Hair follicular keratinocyte (primary cell): ENCODE data around the gene G2E3. TPM values are rescaled to one million over a fixed set of nuclear protein-coding genes. Genes with fewer than 3 reads are reported as not detected.

Experiments
- total RNA-seq: library from RNA; depleted of rRNA; stranded (reverse); fragments of >200 nt; gene quantifications from 2 replicates; pipeline ENCODE4 v1.2.3, GENCODE V29; 2015

Gene G2E3, protein sequence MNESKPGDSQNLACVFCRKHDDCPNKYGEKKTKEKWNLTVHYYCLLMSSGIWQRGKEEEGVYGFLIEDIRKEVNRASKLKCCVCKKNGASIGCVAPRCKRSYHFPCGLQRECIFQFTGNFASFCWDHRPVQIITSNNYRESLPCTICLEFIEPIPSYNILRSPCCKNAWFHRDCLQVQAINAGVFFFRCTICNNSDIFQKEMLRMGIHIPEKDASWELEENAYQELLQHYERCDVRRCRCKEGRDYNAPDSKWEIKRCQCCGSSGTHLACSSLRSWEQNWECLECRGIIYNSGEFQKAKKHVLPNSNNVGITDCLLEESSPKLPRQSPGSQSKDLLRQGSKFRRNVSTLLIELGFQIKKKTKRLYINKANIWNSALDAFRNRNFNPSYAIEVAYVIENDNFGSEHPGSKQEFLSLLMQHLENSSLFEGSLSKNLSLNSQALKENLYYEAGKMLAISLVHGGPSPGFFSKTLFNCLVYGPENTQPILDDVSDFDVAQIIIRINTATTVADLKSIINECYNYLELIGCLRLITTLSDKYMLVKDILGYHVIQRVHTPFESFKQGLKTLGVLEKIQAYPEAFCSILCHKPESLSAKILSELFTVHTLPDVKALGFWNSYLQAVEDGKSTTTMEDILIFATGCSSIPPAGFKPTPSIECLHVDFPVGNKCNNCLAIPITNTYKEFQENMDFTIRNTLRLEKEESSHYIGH
- 11.2 and 14.7 TPM in 2 replicates for total RNA-seq

DNA sequence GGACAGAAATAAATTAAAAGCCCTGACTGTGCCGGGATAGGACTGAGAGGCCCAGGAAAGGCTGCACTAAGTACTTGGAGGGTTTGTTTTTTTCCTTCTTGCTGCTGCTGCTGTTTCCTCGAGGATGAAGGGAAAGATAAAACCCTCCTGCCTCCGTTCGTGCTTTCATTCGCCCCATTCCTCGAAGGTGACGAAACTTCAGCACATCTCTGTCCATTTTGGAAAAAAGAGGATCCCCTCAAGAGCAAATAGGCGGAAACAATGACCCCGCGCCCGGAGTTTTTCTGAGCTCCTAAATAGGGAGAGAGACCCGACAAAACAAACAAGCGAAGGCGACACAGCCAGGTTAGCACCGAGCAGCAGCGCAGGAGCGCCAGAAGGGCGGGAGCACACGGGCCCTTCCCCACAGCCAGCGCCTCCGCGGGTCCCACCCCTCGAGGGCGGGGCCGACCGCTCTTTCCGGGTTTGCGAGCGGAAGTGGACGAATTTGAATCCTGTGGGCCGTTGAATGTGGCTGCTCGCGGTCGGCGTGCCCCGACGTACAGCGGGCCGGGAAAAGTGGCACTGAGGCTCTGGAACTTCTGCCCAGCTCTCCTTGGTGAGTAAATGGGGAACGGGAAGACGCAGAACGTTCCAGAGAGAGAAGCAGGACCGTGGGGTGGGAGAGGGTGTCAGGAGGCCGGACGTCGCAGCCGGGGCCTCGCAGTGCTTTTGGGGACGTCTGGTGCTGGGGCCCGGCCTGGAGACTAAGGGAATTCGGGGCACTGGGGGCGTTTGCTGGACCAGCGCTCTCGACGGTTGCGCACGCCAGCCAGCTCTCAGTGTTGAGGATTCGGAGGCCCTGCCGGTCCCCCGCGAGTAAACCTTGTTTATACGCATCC is at the start of gene G2E3:
TSS of gene G2E3 (plus strand) at position 484 of the 881 bp plus-strand sequence. CDS start 21,922 bp downstream, outside the sequence.

DNA sequence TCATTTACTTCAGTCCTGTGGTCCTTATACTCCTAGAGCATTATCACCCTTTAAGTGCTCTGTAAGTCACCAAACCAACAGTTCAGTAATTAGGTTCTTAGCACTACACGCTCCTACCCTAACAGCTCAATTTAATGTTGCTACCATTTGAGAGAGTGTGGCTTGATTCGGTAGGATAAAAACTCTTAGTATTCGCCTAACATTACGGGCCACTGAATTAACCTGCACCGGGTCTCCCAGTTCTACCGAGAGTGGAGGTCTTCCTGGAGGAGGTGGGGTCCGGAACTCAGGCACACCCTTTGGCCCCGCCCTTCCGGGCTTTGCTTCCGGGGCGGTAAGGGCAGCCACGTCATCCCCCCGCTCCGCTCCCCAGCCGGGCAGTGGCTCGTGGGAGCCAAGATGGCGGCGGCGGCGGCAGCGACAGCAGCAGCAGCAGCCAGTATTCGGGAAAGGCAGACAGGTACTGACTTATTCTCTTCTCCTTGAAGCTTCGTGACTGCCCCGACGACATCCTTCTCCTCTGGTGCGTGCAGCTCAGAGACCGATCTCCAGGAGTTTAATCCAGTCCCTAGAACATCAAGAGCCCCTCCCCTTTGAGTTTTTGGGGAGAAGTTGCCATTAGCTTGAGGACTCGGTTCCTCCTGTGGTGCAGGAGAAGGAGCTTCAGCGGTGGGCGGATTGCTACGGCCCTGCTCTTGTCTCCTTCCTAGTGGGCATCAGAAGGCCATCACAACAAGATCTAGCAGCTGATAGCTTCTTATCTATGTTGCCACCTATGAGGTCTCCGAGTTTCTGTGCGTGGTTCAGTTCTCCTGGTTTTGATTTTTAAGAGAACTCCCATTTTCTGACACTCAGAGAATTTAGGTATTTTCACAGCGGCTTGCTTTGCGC is 63.2 kb downstream of the G2E3 start, which contains the start of gene SCFD1:
TSS of gene SCFD1 (plus strand) at position 380 of the 891 bp plus-strand sequence. CDS start at position 400, 20 bp downstream.

Other genes starting within 250 kb of the G2E3 start
- gene SCFD1, start 63.2 kb downstream of the G2E3 start, total RNA-seq: 43.3 and 49.0 TPM in 2 replicates